ENCODE data around the gene FBXO24. TPM values are rescaled to one million over a fixed set of nuclear protein-coding genes. Genes with fewer than 3 reads are reported as not detected.

FBXO24 gene
- total RNA-seq, 1 donor from 2014 or later: 0.07 TPM

DNA sequence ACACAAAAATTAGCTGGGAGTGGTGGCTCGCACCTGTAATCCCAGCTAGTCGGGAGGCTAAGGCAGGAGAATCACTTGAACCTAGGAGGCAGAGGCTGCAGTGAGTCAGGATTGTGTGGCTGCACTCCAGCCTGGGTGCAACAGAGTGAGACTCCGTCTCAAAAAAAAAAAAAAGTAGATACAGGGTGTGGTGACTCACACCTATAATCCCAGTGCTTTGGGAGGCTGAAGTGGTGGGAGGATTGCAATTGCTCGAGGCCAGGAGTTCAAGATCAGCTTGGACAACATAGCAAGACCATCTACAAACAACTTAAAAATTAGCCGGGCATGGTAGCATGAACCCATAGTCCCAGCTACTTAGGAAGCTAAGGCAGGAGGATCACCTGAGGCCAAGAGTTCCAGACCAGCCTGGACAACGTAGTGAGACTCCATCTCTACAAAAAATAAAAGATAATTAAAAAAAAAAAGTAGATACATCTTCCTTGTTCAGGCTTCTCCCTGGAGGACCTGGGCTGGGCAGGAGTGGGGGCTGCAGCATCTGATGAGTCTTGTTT, 28.3 kb downstream of the FBXO24 start:
- no peak for DNase-seq (ENCODE audit: low read depth, low spot score)

DNA sequence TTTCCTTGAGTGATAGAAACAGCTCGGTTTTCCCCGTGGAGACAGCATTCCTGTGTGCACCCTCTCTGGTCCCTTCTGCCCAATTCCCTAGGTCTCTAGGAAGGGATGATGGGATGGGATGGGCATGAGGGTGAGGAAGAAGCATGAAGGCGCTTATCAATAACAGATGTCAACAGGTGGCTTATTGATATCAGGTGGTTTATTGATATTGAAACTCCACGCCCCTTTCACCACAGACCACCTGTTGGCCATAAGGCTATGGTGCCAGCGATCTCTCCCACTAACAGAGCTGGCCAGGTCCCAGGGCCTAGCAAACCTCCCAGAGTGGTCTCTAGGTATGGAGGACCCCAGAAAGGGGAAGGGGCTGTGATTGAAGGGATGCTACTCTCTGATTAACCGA, 34.1 kb downstream of the FBXO24 start:
- DNase-seq (ENCODE audit: low read depth, low spot score): no peak

DNA sequence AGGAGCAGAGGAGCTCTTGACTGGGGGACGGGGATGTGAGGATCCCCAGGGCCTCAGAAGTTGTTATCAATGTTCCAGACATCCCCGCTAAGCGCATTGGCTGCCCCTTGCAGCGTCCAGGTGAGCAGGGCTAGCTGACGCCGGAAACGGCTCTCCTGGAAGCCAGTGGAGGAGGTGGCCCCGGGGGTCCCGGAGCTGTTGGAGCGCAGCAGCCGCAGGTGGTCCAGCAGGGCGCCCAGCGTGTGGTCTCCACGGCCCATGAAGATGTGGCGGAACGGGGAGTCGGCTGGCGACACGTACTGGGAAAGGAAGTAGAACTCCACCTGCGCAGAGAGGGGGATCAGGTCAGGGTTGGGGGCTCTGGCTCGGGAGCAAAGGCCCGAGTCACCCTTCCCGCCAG, 34.7 kb downstream of the FBXO24 start:
- DNase-seq (ENCODE audit: low read depth, low spot score): no peak

DNA sequence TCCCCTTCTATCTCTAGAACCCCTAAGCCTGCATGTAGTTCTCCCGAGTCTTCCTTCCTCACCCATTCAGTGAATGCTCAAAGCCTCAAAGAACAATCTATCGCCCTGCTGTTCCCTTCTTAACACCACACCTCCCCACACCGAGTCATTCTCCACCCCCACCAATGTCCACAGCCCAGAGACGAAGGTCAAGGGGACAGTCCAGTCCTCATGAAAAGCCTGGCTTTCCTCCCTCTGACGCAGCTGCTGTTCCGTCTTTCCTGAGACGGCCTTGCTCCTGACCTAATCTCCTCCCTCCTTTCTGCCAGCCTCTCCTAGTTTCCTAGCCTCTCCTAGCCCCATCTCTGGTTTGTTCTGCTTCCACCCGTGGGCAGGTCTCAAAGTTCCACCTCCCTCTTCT, 35.4 kb downstream of the FBXO24 start:
- DNase-seq (ENCODE audit: low read depth, low spot score): no peak

DNA sequence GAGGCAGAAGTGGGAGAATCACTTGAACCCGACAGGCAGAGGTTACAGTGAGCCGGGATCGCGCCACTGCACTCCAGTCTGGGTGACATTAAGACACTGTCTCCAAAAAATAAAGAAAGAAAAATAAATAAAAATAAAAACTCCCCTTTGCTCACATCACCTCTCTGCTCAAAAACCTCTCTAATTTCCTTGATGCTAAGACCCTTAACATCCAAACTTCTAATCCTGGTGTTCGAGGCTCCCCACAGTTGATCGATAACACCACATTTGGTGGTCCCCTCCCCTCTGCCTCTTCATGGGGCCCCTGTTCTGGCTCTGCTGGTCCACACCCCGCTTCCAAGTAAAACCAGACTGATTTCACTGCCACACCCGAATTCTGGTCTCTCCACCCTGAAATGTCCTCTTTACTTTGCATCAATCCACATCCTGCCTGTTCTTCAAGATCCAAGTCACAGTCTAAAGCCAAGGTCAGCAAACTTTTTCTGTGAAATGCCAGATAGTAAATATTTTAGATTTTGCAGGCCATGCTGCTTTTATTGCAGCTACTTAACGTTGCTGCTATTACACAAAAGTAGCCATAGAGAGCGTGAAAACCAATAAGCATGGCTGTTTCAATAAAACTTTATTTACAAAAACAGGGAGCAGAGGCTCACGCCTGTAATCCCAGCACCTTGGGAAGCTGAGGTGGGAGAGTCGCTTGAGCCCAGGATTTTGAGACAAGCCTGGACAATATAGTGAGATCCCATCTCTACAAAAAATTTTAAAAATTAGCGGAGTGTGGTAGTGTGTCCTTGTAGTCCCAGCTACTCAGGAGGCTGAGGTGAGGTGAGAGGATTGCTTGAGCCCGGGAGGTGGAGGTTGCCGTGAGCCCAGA, 38.1 kb downstream of the FBXO24 start:
- DNase-seq (ENCODE audit: low read depth, low spot score): no peak

DNA sequence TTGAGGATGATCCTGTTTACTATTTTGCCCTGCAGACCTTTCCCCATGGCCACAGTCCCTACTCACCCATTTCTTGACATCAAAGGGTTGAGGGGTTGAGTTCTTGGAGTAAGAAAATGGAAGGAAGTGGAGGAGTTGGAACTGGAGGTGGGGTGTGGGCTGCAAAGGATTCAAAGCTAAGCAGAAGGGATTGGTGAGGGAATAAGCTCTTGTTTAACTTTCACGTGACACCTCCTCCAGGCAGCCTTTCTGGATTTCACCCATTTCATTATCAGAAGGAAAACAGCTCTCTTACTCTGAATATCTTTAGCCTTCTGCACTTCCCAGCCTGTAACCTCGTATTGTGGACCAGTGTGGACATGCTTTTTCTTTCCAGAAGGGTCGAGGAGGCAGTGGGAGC, 39.9 kb downstream of the FBXO24 start:
- no peak for DNase-seq (ENCODE audit: low read depth, low spot score)

DNA sequence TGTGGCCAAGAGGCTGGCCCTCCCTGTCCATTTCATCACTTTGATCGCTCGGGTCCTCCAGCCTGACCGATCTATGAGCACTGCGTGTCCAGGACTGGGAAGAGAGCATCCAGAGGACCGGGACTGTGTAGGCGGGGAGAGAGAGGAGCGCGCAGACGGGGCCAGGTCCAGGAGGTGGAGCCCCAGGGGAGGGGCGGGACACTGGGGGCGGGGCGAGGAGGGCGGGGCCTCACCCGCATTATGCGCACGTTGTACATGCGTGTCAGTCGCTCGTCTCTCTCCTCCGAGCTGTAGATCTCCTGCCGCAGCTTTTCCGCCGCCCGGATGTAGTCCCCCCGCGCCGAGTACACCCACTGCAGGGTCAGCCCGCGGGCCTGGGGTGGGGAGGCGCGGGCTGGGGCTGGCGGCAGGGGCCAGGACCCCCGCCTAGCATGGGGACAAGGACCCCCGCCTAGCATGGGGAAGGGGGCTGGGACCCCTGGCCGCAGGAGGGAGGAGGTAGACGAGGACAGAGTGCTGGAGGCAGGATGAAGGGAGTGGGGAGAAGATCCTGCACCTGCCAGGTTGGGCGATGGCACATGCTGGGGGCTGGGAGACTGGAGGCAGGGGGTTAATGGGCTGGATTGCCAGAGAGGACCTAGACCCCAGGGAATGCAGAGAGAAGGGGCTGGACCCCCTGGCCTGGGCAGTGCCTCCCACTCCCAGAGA, 40.6 kb downstream of the FBXO24 start:
- DNase-seq (ENCODE audit: low read depth, low spot score): peak; percentile 44

DNA sequence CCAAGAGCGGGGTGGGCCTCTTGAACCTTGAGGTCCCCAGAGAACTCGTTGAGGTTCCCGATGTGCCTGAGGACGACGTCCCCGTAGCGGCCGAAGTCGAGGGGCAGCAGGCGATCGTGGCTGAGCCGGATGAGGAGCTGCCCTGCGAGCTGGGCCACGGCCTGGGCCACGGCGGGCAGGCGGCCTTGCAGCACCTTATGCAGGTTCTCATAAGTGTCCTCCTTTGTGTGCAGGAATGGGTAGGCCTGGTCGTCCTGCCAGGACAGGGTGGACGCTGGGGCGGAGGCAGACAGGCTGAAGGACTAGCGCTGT, 41.1 kb downstream of the FBXO24 start:
- DNase-seq (ENCODE audit: low read depth, low spot score): no peak

DNA sequence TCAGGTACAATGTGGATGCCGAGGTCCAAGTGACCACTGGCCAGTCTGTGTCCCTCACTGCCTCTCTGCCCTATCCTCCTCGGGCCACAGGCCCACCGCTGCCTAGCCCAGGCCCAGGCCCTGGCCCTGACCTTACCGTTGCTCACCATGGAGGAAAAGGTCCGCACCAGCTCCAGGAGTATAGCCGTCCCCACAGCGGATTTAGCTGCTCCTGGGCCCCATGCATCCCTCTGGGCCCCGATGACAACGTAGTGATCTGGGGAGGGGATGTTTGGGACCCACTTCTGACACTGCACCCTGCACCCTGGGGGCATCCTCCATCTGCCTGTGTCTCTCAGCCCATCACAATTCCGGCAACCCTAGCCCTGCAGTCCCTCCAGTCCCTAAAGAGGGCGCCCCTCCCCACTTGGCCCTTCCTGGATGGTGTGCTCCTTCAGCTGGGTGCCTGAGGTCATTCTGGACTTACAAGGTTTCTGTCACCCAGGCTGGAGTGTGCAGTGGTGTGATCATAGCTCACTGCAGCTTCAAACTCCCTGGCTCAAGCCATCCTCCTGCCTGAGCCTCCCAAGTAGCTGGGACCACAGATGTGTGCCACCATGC, 43.1 kb downstream of the FBXO24 start:
- DNase-seq (ENCODE audit: low read depth, low spot score): no peak

DNA sequence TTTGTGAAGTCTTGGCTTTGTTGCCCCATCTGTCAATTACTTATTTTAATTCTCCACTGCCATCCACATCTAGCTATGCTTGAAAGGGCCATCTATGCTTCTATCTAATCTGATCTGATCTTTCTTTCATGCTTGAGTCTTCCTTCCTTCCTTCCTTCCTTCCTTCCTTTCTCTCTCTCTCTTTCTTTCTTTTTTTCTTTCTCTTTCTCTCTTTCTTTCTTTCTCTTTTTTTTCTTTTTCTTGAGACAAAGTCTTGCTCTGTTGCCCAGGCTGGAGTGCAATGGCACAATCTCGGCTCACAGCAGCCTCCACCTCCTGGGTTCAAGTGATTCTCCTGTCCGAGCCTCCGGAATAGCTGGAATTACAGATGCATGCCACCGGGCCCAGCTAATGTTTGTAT, 43.9 kb downstream of the FBXO24 start:
- no peak for DNase-seq (ENCODE audit: low read depth, low spot score)

DNA sequence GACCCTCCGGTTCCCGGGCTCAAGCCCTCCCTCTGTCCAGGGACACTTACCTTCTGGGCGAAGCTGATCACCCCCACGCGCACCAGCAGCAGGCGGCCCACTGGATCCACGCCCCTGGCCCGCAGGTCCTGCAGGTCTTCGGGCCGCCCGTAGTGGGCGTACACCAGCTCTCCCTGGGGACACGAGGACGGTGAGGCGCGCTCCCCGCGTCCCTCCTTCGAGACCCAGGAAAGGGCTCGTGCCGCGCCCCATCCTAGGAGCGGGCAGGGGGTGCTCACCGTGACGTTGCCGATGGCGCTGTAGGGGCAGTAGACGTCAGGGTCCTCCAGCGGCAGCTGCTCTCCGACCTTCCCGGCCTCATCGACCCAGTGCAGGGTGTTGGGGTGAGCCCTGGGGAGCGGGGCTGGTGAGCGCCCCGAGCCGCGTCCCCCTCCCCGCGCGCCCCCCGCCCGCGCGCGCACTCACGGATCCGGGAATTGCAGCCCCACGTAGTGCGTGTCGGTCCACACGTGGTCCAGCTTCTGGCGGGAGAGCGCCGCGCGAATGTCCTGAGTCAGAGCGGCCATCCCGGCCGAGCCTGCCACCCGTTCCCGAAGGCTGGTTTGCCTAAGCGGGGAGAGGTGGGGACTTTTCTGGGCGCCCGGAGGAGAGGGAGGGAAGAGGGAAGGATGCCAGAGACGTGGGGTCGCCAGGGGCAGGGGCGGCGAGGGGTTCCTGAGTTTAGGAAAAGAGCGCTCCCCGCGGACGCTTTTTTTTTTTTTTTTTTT, 47.0 kb downstream of the FBXO24 start:
- no peak for DNase-seq (ENCODE audit: low read depth, low spot score)

DNA sequence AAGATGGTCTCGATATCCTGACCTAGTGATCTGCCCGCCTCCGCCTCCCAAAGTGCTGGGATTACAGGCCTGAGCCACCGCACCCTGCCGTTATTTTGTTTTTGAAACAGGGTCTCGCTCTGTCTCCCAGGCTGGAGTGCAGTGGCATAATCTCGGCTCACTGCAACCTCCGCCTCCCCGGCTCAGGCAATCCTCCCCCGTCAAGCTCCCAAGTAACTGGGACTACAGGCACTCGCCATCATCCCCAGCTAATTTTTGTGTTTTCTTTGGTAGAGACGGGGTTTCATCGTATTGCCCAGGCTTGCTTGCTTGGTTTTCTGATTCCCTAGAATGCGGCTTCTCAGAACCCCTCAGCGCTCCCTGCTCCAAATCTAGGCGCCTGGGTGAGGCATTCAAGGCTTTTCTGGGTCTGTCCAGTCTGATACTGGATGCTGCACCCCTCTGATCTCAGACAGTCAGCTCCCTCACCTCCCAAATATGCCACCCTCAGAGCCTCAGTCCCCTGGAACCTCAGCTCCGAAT, 53.9 kb downstream of the FBXO24 start:
- no peak for DNase-seq (ENCODE audit: low read depth, low spot score)

DNA sequence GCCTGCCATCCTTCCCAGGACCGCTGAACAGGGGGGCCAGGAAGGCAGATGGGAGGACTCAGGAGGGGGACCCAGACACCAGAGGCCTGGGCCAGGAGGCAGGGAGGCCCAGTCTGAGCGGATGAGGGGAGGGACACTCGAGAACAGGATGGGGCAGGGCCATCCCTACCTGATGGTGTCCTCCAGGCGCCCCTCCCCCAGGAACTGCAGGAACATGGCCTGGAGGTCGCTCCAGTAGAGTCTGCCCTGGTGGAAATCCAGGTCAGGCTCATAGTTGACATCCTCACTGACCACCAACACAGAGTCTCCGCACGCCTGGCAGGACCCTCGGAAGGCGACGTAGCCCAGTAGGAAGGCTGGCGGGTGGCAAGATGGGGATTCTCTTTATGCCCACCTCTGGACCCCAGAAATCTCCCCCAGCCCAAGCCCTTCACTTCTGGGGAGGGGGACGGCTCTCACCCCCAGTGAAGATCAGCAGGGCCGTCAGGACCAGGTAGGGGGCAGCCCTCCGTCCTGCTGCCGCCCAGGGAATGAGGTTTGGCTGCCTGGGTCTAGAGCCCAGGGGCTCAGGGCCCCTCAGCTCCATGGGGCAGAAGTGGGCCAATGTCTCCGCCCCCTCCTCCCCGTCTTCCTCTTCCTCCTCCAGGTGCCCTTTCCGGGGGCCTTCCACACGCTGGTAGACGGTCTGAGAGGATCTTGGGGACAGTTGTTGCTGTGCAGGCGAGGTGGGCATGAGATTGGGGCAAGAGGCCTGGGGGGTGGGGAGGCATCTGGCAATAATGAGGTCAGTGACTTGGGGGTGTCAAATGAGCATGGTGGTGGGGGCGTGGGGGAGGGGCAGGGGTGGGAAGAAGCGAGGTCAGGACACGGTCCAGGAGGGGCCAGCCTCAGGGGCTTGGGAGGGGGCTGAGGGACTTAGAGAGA, 54.7 kb downstream of the FBXO24 start:
- DNase-seq (ENCODE audit: low read depth, low spot score): no peak

DNA sequence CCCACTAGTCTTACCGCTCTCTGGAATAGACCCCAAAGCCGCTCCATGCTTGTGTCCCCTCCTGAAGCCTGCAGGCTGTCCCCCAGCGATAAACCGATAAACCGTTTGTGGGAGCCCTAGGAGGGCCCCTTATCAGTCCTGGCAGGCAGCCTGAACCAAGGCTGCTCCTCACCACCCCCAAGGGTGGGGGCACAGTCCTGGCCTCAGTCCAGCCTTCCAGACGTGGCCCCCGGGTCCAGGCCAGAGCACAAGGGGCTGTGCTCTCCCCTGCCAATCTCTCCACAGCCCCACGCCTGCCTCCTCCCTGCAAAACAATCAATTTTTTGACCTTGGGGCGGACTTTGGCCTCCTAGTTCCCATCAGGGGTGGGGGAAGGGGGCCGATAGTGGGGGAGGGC, 55.3 kb downstream of the FBXO24 start, which contains the start of gene TFR2:
TFR2 (minus strand) TSS at position 90 of the 397 bp plus-strand sequence; CDS start at position 47, 43 bp downstream.
- no peak for DNase-seq (ENCODE audit: low read depth, low spot score)

DNA sequence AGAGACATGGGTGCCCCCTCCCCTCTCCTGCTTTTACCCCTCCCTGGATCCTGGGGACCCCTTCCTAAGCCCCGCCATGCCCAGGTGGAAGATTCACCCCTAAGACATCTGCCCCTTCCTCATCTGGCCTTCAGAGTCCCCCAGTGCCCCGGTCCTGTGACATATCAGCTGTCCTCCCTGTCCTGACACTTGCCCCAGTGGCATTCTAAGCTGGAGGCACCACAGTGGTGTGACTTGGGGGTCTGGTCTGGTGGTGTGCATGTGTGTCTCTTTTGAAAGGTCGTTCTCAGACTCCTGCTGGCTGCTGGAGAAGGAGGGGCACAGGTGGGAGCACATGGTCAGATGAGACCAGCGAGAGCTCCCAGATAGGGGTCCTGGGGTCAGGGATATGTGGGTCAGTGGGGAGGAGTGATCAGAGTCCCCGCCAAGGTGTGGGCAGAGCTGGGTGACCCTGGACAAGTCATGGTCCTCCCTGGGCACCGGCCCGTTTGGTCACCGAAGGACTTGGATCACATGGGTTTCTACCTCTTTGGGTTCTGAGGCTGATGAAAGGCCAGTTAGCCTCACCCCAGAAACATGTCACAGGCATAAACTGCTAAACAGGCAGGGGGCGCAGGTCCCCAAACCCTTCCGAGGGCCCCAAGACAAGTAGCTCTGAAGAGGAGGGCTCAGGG, 55.9 kb downstream of the FBXO24 start:
- DNase-seq (ENCODE audit: low read depth, low spot score): no peak

DNA sequence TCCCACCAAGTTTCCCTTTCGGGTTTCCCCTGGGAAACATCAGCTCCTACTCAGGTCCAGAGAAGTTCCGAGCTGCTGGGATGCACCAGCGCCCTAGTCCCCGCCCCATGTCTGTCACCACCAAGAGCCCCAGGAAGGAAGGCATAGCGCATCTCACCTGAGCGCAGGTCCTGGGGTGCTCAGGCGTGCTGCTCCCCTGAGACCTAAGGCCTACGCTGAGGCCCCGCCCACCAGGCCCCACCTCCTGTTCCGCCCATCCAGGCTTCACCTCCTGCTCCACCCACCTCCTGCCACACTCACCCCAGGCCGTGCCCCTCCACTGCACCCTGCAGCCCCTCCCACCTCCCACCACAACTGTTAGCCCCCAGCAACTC, 56.4 kb downstream of the FBXO24 start:
- DNase-seq (ENCODE audit: low read depth, low spot score): no peak

DNA sequence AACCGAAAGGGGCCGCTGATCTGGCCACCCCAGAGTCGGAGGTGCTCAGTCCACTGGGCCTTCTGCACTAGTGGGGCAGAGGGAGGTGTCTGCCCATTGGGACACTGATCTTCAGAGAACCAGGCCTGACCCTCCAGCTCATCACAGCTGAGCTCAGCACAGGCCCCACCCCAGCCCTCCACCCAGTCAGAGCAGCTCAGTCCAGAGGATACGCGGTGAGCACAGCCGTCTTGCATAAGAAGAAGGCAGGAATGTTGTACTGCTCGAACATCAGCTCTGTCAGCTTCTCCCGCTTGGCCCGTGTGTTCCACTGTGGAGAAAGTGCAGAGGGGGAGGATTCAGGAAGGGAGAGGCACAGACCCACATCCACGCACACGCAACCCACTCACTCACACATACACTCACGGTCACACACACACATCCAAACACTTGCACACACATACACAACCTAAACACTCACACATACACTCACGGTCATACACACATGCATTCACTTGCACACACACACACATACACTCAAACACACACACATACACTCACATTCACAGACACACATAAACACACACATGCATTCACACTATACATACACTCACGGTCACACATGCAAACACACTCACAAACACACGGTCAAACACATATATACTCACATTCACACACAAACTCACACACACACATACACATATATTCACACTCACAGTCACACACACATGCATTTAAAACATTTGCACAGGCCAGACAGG, 63.9 kb downstream of the FBXO24 start:
- no peak for DNase-seq (ENCODE audit: low read depth, low spot score)

Measured in pulmonary artery endothelial cell (primary cell).